ENCODE results near the gene PGRMC2. TPM values are rescaled to one million over a fixed set of nuclear protein-coding genes. Genes with fewer than 3 reads are reported as not detected.

Gene PGRMC2
- polyA plus RNA-seq, 2 of the 4 experiments (the other 2 are of a cell fraction), result 48.1 to 124 TPM

DNA sequence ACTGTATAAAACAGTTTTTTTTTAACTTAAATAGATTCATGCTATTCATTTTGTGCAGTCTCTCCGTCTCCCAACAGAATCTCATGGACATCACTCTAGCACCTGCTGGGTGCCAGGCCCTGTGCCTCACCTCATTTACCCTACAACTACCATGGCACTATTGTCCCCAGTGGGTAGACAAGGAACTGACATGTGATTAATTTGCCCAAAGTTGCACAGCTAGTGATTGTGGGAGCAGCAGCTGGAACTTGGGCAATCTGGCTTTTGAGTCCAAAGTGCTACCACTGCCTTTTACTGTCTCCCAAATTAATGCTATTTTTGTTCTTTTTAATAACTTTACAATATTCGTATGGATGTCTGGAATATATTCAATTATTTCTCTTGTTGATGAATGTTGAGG, 11.2 kb upstream of the PGRMC2 start:
- H3K4me2 ChIP-seq, result no peak overlapping the region
- H3K4me3 ChIP-seq, result no peak overlapping the region
- ATAC-seq, result peak in 1 of 2 experiments; percentile 55; a peak in 2 of 6 replicates
- H3K9me3 ChIP-seq, result no peaks in the 10 kb centered on the region
- POLR2A ChIA-PET, result no interaction called here
- no peak for DNase-seq (ENCODE audit: low read depth in 1 of 2, low spot score in 1 of 2)
- CTCF ChIA-PET, result no interaction called here
- WGBS (ENCODE audit: missing lambda C conversion rate), result 84% methylated on average over 2 of the region's 2 CpGs
- no peak overlapping the region for H3K27ac ChIP-seq
- H3K4me1 ChIP-seq, result no peaks in the 10 kb centered on the region
- TF ChIP-seq, protein P1, sequence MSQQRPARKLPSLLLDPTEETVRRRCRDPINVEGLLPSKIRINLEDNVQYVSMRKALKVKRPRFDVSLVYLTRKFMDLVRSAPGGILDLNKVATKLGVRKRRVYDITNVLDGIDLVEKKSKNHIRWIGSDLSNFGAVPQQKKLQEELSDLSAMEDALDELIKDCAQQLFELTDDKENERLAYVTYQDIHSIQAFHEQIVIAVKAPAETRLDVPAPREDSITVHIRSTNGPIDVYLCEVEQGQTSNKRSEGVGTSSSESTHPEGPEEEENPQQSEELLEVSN (IDR thresholded peaks at IDR 0.05; ENCODE audit: borderline replicate concordance, low read depth), result no peak
- TF ChIP-seq SREBF2 (IDR thresholded peaks at IDR 0.05), result no peak
- no peak for TF ChIP-seq HOXB5 (CRISPR knock-in tag; IDR thresholded peaks at IDR 0.05)
- TF ChIP-seq, protein P2, sequence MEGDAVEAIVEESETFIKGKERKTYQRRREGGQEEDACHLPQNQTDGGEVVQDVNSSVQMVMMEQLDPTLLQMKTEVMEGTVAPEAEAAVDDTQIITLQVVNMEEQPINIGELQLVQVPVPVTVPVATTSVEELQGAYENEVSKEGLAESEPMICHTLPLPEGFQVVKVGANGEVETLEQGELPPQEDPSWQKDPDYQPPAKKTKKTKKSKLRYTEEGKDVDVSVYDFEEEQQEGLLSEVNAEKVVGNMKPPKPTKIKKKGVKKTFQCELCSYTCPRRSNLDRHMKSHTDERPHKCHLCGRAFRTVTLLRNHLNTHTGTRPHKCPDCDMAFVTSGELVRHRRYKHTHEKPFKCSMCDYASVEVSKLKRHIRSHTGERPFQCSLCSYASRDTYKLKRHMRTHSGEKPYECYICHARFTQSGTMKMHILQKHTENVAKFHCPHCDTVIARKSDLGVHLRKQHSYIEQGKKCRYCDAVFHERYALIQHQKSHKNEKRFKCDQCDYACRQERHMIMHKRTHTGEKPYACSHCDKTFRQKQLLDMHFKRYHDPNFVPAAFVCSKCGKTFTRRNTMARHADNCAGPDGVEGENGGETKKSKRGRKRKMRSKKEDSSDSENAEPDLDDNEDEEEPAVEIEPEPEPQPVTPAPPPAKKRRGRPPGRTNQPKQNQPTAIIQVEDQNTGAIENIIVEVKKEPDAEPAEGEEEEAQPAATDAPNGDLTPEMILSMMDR (IDR thresholded peaks at IDR 0.05), result no peak
- TF ChIP-seq KDM1A (IDR thresholded peaks at IDR 0.05; ENCODE audit: low read depth), result no peak
- TF ChIP-seq JUNB (IDR thresholded peaks at IDR 0.05), result no peak
- TF ChIP-seq HDAC2 (IDR thresholded peaks at IDR 0.05), result no peak
- TF ChIP-seq, protein P3, sequence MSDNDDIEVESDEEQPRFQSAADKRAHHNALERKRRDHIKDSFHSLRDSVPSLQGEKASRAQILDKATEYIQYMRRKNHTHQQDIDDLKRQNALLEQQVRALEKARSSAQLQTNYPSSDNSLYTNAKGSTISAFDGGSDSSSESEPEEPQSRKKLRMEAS (IDR thresholded peaks at IDR 0.05), result no peak
- FAIRE-seq, result no peak

DNA sequence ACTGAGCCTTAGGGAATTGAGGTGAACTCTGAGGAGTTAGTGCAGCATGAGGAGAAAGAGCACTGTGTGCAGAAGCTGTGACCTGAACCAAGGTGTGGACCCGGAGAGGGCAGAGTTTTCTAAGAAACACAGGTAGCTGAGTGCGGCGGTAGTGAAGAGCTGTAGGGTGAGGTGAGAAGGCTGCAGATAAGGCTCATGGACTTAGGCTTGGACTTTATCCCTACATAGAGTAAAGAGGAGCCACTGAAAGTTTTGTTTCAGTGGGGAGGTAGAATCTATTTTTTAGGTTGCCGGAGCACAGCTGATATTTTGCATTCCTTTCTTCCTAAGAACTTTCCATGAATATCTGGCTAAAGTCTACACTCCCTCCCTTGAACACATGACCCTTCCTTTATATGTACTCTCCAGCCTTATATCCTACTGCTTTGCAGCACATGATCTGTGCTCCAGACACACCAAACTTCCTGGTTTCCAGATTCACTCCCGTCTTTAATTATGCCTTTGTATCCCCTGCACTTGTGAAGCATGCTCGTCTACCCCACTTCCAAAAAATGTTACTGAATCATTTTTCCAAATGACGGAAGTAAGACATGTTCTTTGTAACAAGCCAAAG, 10.6 kb upstream of the PGRMC2 start:
- ATAC-seq (no peak), FAIRE-seq (no peak), DNase-seq (ENCODE audit: low read depth in 1 of 2, low spot score in 1 of 2) (no peak)
- 90% methylated on average over 7 of the region's 7 CpGs for WGBS (ENCODE audit: missing lambda C conversion rate)
- Histone ChIP-seq H3K27ac (no peak overlapping the region), H3K4me2 (no peak overlapping the region), H3K9me3 (no peaks in the 10 kb centered on the region), H3K4me3 (no peak overlapping the region), H3K4me1 (no peaks in the 10 kb centered on the region)
- ChIA-PET POLR2A (no interaction called here), CTCF (interaction anchor here (0.9 kb wide), 1 partner anchor 9 kb away, joined by 3 read pairs; no protein-coding TSS in a partner anchor)
- TF ChIP-seq EHMT2 (IDR thresholded peaks at IDR 0.05; ENCODE audit: low read depth) (no peak), RFX5 (IDR thresholded peaks at IDR 0.05) (no peak), SMC3 (IDR thresholded peaks at IDR 0.05) (no peak), EHF (CRISPR knock-in tag; IDR thresholded peaks at IDR 0.05) (no peak), MYC (IDR thresholded peaks at IDR 0.05; ENCODE audit: borderline replicate concordance, low read length) (no peak), MAZ (IDR thresholded peaks at IDR 0.05; ENCODE audit: borderline replicate concordance, low read depth, low read length) (no peak), RAD21 (conservative IDR thresholded peaks at IDR 0.05 in 1 of 2, IDR thresholded peaks at IDR 0.05 in 1 of 2) (no peak), GATA3 (IDR thresholded peaks at IDR 0.05; ENCODE audit: borderline replicate concordance) (no peak), FOSB (CRISPR knock-in tag; IDR thresholded peaks at IDR 0.05) (no peak), POLR2AphosphoS2 (conservative IDR thresholded peaks at IDR 0.05; ENCODE audit: low read length) (no peak), NR3C1 (IDR thresholded peaks at IDR 0.05) (no peak), FOXS1 (CRISPR knock-in tag; IDR thresholded peaks at IDR 0.05) (no peak), TFCP2L1 (CRISPR knock-in tag; IDR thresholded peaks at IDR 0.05) (no peak), JUNB (IDR thresholded peaks at IDR 0.05) (no peak), ZSCAN20 (CRISPR knock-in tag; IDR thresholded peaks at IDR 0.05) (no peak), ZNF302 (CRISPR knock-in tag; IDR thresholded peaks at IDR 0.05) (no peak)
- TF ChIP-seq, protein P4, sequence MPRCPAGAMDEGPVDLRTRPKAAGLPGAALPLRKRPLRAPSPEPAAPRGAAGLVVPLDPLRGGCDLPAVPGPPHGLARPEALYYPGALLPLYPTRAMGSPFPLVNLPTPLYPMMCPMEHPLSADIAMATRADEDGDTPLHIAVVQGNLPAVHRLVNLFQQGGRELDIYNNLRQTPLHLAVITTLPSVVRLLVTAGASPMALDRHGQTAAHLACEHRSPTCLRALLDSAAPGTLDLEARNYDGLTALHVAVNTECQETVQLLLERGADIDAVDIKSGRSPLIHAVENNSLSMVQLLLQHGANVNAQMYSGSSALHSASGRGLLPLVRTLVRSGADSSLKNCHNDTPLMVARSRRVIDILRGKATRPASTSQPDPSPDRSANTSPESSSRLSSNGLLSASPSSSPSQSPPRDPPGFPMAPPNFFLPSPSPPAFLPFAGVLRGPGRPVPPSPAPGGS (IDR thresholded peaks at IDR 0.05), result no peak
- TF ChIP-seq, protein P5, sequence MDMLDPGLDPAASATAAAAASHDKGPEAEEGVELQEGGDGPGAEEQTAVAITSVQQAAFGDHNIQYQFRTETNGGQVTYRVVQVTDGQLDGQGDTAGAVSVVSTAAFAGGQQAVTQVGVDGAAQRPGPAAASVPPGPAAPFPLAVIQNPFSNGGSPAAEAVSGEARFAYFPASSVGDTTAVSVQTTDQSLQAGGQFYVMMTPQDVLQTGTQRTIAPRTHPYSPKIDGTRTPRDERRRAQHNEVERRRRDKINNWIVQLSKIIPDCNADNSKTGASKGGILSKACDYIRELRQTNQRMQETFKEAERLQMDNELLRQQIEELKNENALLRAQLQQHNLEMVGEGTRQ (IDR thresholded peaks at IDR 0.05), result no peak
- TF ChIP-seq, protein P6, sequence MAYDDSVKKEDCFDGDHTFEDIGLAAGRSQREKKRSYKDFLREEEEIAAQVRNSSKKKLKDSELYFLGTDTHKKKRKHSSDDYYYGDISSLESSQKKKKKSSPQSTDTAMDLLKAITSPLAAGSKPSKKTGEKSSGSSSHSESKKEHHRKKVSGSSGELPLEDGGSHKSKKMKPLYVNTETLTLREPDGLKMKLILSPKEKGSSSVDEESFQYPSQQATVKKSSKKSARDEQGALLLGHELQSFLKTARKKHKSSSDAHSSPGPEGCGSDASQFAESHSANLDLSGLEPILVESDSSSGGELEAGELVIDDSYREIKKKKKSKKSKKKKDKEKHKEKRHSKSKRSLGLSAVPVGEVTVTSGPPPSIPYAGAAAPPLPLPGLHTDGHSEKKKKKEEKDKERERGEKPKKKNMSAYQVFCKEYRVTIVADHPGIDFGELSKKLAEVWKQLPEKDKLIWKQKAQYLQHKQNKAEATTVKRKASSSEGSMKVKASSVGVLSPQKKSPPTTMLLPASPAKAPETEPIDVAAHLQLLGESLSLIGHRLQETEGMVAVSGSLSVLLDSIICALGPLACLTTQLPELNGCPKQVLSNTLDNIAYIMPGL (CRISPR knock-in tag; IDR thresholded peaks at IDR 0.05; ENCODE audit: borderline replicate concordance), result no peak
